ENCODE data around the gene NPAS2.
A peak's percentile ranks its signal among the peaks of the same experiment; 100 is the strongest.

Gene NPAS2

DNA sequence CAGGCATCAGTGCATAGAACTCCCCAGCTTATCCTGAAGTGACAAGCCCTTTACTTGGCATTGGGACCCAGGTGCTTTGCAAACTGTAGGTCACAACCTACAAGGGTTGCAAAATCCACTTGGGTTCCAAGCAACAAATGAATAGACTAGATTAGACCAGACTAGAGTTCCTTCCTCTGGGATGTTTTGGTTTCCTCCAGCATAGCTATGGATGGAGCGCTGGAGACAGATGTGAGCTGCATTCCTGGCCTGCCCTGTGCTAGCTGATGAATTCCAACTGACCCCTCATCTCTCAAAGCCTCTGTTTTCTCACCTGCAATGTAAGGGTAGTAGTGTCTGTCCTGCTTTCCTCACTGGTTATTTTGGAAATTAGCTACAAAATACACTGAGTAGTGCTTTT is 86.2 kb downstream of the NPAS2 start:
- no peak overlapping the region for H3K4me3 ChIP-seq (ENCODE audit: low read length in 2 of 2)
- no peaks in the 10 kb centered on the region for H3K27me3 ChIP-seq (ENCODE audit: control insufficient read depth in 1 of 2, insufficient read depth in 2 of 2, low read length in 2 of 2)
- H3K36me3 ChIP-seq (ENCODE audit: control insufficient read depth in 2 of 2, insufficient read depth in 2 of 2, low read length in 2 of 2), result peaks cover 0 to 12% of the 10 kb centered on the region in 2 donors
- H3K4me1 ChIP-seq (ENCODE audit: control insufficient read depth, insufficient read depth, low read length), result peaks cover 2% of the 10 kb centered on the region
- no peak overlapping the region for H3K27ac ChIP-seq (ENCODE audit: low read length)
- H3K9me3 ChIP-seq (ENCODE audit: control insufficient read depth in 2 of 2, low read length in 2 of 2), result no peaks in the 10 kb centered on the region
- H3K9ac ChIP-seq (ENCODE audit: low read length in 2 of 2), result no peak overlapping the region

DNA sequence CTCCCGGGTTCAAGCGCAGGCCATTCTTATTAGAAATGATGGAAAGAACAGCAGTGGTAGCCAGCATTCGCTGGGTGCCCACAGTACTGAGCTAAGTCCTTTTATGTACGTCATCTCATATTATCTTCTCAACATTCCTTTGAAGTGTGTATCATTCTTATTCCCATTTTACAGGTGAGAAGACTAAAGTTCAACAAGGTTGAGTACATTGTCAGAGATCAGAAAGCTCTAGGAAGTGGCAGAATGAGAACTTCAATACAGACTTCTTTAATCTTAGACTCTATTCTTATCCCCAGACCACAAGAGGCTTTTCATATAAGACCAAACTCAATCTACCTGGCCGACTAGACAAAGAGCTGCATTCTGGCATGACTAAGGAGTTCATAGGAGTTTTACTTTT is 86.7 kb downstream of the NPAS2 start:
- Histone ChIP-seq H3K9me3 (ENCODE audit: control insufficient read depth in 2 of 2, low read length in 2 of 2) (no peaks in the 10 kb centered on the region), H3K27ac (ENCODE audit: low read length) (no peak overlapping the region), H3K9ac (ENCODE audit: low read length in 2 of 2) (no peak overlapping the region), H3K4me1 (ENCODE audit: control insufficient read depth, insufficient read depth, low read length) (peaks cover 2% of the 10 kb centered on the region), H3K4me3 (ENCODE audit: low read length in 2 of 2) (no peak overlapping the region), H3K27me3 (ENCODE audit: control insufficient read depth in 1 of 2, insufficient read depth in 2 of 2, low read length in 2 of 2) (no peaks in the 10 kb centered on the region), H3K36me3 (ENCODE audit: control insufficient read depth in 2 of 2, insufficient read depth in 2 of 2, low read length in 2 of 2) (peaks cover 0 to 12% of the 10 kb centered on the region in 2 donors)

DNA sequence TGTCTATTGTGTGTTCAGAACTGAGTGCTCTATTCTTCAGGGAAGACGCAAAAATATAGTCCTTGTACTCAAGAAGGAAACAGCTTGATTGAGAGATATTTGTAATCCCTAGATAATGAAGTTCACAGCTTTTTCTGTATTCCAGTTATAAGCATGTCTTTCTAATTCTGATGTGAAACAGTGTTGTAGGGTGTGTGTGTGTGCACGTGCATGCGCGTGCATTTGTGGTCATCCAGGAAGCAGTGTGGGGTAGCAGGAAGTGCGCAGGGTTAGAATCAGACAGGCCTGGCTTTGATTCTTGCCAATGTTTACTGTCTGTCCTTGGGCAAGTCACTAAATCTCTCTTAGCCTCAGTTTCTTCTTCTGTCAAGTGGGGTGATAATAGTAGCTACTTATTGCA is 87.9 kb downstream of the NPAS2 start:
- Histone ChIP-seq H3K4me3 (ENCODE audit: low read length in 2 of 2) (no peak overlapping the region), H3K9ac (ENCODE audit: low read length in 2 of 2) (no peak overlapping the region), H3K9me3 (ENCODE audit: control insufficient read depth in 2 of 2, low read length in 2 of 2) (no peaks in the 10 kb centered on the region), H3K27ac (ENCODE audit: low read length) (no peak overlapping the region), H3K36me3 (ENCODE audit: control insufficient read depth in 2 of 2, insufficient read depth in 2 of 2, low read length in 2 of 2) (peaks cover 0 to 14% of the 10 kb centered on the region in 2 donors), H3K27me3 (ENCODE audit: control insufficient read depth in 1 of 2, insufficient read depth in 2 of 2, low read length in 2 of 2) (no peaks in the 10 kb centered on the region), H3K4me1 (ENCODE audit: control insufficient read depth, insufficient read depth, low read length) (peaks cover 2% of the 10 kb centered on the region)

- H3K27me3 ChIP-seq (ENCODE audit: control insufficient read depth in 1 of 2, insufficient read depth in 2 of 2, low read length in 2 of 2), result no peaks in the 10 kb centered on the region
- H3K27ac ChIP-seq (ENCODE audit: low read length), result no peak overlapping the region
- H3K4me1 ChIP-seq (ENCODE audit: control insufficient read depth, insufficient read depth, low read length), result no peaks in the 10 kb centered on the region
- no peak overlapping the region for H3K9ac ChIP-seq (ENCODE audit: low read length in 2 of 2)
- H3K36me3 ChIP-seq (ENCODE audit: control insufficient read depth in 2 of 2, insufficient read depth in 2 of 2, low read length in 2 of 2), result peaks cover 0 to 21% of the 10 kb centered on the region in 2 donors
- no peaks in the 10 kb centered on the region for H3K9me3 ChIP-seq (ENCODE audit: control insufficient read depth in 2 of 2, low read length in 2 of 2)
- no peak overlapping the region for H3K4me3 ChIP-seq (ENCODE audit: low read length in 2 of 2)
These were observed 89.7 kb downstream of the NPAS2 start for GRCh38 chr2:100909534-100910081.

DNA sequence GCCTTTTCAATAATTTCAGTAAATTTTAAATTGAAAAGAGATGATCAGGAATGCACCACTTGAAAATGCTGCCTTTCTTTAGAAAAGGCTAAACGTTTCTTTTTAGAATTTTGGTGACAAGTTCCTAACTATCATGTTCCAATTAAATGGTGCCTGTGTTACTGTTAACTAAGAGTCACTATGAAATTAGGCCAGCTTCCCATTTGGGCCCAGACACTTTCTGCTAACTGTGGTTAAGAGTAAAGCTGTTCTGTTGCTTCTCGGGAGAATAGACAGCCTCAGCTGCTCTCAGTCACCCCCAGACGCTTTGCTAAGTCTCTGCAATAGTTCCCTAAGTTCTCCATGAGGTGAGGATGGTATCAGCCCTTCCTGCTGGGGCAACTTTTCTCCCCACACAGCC is 90.2 kb downstream of the NPAS2 start:
- Histone ChIP-seq H3K27me3 (ENCODE audit: control insufficient read depth in 1 of 2, insufficient read depth in 2 of 2, low read length in 2 of 2) (no peaks in the 10 kb centered on the region), H3K4me3 (ENCODE audit: low read length in 2 of 2) (no peak overlapping the region), H3K9me3 (ENCODE audit: control insufficient read depth in 2 of 2, low read length in 2 of 2) (no peaks in the 10 kb centered on the region), H3K9ac (ENCODE audit: low read length in 2 of 2) (no peak overlapping the region), H3K27ac (ENCODE audit: low read length) (no peak overlapping the region), H3K4me1 (ENCODE audit: control insufficient read depth, insufficient read depth, low read length) (no peaks in the 10 kb centered on the region), H3K36me3 (ENCODE audit: control insufficient read depth in 2 of 2, insufficient read depth in 2 of 2, low read length in 2 of 2) (peaks cover 0 to 18% of the 10 kb centered on the region in 2 donors)

- H3K27ac ChIP-seq (ENCODE audit: low read length), result no peak overlapping the region
- no peaks in the 10 kb centered on the region for H3K27me3 ChIP-seq (ENCODE audit: control insufficient read depth in 1 of 2, insufficient read depth in 2 of 2, low read length in 2 of 2)
- no peak overlapping the region for H3K9ac ChIP-seq (ENCODE audit: low read length in 2 of 2)
- peaks cover 6% of the 10 kb centered on the region for H3K4me1 ChIP-seq (ENCODE audit: control insufficient read depth, insufficient read depth, low read length)
- H3K4me3 ChIP-seq (ENCODE audit: low read length in 2 of 2), result no peak overlapping the region
- no peaks in the 10 kb centered on the region for H3K9me3 ChIP-seq (ENCODE audit: control insufficient read depth in 2 of 2, low read length in 2 of 2)
- no peaks in the 10 kb centered on the region for H3K36me3 ChIP-seq (ENCODE audit: control insufficient read depth in 2 of 2, insufficient read depth in 2 of 2, low read length in 2 of 2)
These were observed 99.4 kb downstream of the NPAS2 start for GRCh38 chr2:100919316-100919715.

- H3K27me3 ChIP-seq (ENCODE audit: control insufficient read depth in 1 of 2, insufficient read depth in 2 of 2, low read length in 2 of 2), result no peaks in the 10 kb centered on the region
- H3K9ac ChIP-seq (ENCODE audit: low read length in 2 of 2), result no peak overlapping the region
- H3K9me3 ChIP-seq (ENCODE audit: control insufficient read depth in 2 of 2, low read length in 2 of 2), result no peaks in the 10 kb centered on the region
- H3K4me1 ChIP-seq (ENCODE audit: control insufficient read depth, insufficient read depth, low read length), result peaks cover 8% of the 10 kb centered on the region
- no peak overlapping the region for H3K27ac ChIP-seq (ENCODE audit: low read length)
- no peak overlapping the region for H3K4me3 ChIP-seq (ENCODE audit: low read length in 2 of 2)
- peaks cover 0 to 3% of the 10 kb centered on the region in 2 donors for H3K36me3 ChIP-seq (ENCODE audit: control insufficient read depth in 2 of 2, insufficient read depth in 2 of 2, low read length in 2 of 2)
These were observed 101.8 kb downstream of the NPAS2 start for GRCh38 chr2:100921685-100922161.

DNA sequence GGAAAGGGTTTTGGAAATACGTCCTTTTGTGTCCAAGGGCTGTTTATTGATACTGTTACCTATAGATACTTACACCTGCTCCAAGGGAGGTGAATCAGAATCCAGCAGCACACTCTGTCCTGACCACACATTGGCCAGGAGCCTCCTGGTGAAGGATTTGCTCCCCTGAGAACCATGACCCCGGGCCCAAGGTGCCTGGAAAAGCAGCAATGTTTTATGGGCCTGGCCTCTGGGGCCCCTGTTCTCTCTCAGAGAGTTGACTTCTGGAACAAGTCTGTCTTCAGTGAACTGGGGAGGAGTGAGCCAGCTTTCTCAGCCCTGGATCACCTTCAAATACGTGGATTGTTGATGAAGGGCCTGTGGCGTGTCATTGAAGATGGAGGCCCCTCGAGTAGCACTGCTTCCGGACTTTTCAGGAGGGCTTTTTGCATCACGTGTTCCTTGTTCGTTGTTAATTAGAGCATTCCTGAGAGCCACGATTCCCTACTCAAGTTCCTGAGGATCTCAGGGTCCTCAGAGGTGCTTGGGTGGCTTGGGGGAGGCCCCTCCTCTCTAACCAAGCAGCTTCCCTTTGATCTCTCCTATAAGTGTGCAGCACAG is 103.6 kb downstream of the NPAS2 start:
- no peaks in the 10 kb centered on the region for H3K9me3 ChIP-seq (ENCODE audit: control insufficient read depth in 2 of 2, low read length in 2 of 2)
- no peak overlapping the region for H3K9ac ChIP-seq (ENCODE audit: low read length in 2 of 2)
- H3K36me3 ChIP-seq (ENCODE audit: control insufficient read depth in 2 of 2, insufficient read depth in 2 of 2, low read length in 2 of 2), result peaks cover 3 to 6% of the 10 kb centered on the region in 2 donors
- no peak overlapping the region for H3K4me3 ChIP-seq (ENCODE audit: low read length in 2 of 2)
- H3K4me1 ChIP-seq (ENCODE audit: control insufficient read depth, insufficient read depth, low read length), result peaks cover 10% of the 10 kb centered on the region
- H3K27me3 ChIP-seq (ENCODE audit: control insufficient read depth in 1 of 2, insufficient read depth in 2 of 2, low read length in 2 of 2), result no peaks in the 10 kb centered on the region
- peak overlapping the region; percentile 73 for H3K27ac ChIP-seq (ENCODE audit: low read length)

DNA sequence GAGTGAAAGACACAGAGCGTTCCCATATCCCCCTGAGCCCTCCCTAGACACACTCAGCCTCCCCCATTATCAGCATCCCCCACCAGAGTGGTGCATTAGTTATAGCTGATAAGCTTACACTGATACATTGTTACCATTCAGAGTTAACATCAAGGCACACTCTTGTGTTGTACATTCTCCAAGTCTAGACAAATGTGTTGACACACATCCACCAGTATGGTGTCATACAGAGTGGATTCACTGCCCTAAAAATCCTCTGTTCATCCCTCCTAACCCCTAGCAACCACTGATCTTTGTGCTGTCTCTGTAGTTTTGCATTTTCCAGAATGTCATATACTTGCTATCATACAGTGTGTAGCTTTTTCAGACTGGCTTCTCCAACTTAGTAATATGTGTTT is 104.2 kb downstream of the NPAS2 start:
- Histone ChIP-seq H3K9me3 (ENCODE audit: control insufficient read depth in 2 of 2, low read length in 2 of 2) (no peaks in the 10 kb centered on the region), H3K4me3 (ENCODE audit: low read length in 2 of 2) (peak overlapping the region; percentile 21 to 66), H3K27me3 (ENCODE audit: control insufficient read depth in 1 of 2, insufficient read depth in 2 of 2, low read length in 2 of 2) (no peaks in the 10 kb centered on the region), H3K9ac (ENCODE audit: low read length in 2 of 2) (peak overlapping the region; percentile 49 to 55), H3K27ac (ENCODE audit: low read length) (peak overlapping the region; percentile 73), H3K4me1 (ENCODE audit: control insufficient read depth, insufficient read depth, low read length) (peaks cover 10% of the 10 kb centered on the region), H3K36me3 (ENCODE audit: control insufficient read depth in 2 of 2, insufficient read depth in 2 of 2, low read length in 2 of 2) (peaks cover 3 to 6% of the 10 kb centered on the region in 2 donors)

DNA sequence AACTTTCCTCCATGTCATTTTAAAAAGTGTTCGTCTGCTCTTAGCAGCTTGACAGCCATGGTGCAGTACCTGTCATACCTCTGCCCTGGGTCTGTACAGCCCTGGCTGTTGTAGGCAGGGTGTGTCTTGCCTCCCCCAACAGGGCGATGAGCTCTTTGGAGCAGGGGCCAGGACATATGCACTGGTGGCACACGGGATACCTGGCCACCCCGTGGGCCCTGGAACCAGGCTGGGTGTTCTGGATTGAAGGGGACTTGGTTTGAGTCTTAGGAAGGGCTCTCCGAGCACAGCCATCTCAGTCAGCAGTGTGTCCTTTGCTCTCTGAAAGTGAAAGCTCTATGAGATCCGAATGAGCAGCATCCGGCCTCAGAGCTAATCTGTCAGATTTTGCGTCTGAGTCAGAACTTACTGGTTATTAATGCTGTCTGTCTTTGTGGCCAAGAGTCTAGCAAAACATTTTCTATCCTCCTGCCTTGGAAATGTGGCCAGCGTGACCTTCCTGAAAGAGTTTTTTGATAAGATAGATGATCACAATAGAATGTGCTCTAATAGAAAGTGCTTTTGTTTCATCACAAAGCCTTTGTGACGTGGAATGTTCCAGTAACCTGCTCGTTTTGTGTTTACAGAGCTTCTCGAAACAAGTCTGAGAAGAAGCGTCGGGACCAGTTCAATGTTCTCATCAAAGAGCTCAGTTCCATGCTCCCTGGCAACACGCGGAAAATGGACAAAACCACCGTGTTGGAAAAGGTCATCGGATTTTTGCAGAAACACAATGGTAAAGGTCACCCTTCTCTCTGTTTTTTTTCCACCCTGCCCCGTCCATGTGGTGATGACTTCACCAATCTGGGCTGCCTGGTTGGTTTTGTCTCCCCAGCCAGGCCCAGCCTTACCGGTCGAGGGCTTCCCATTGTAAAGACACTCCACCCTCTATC is 104.8 kb downstream of the NPAS2 start:
- Histone ChIP-seq H3K27ac (ENCODE audit: low read length) (peak overlapping the region; percentile 73), H3K9me3 (ENCODE audit: control insufficient read depth in 2 of 2, low read length in 2 of 2) (no peaks in the 10 kb centered on the region), H3K36me3 (ENCODE audit: control insufficient read depth in 2 of 2, insufficient read depth in 2 of 2, low read length in 2 of 2) (peaks cover 3 to 6% of the 10 kb centered on the region in 2 donors), H3K4me1 (ENCODE audit: control insufficient read depth, insufficient read depth, low read length) (peaks cover 10% of the 10 kb centered on the region), H3K9ac (ENCODE audit: low read length in 2 of 2) (peak overlapping the region; percentile 49 to 55), H3K27me3 (ENCODE audit: control insufficient read depth in 1 of 2, insufficient read depth in 2 of 2, low read length in 2 of 2) (no peaks in the 10 kb centered on the region), H3K4me3 (ENCODE audit: low read length in 2 of 2) (peak overlapping the region; percentile 21 to 66)
